Smooth muscle cell (in vitro differentiated cells): Measurements from ENCODE around the gene EFCAB12. TPM values are rescaled to one million over a fixed set of nuclear protein-coding genes. Genes with fewer than 3 reads are reported as not detected.
"Not testable (repeated sequence)": the region's sequence is repeated elsewhere in the genome, so short reads cannot be mapped to it uniquely, and the experiment has no call there.

Experiments
- DNase-seq: peaks from one replicate; lab custom pipeline; 2025; ENCODE audit not compliant: unreplicated experiment; lab: John Stamatoyannopoulos, UW
- H2AFZ ChIP-seq: fragments of 200-600 bp; sonication (generic); 2 replicates; pipeline ENCODE4 v1.6.0; 2016; ENCODE audit warnings: antibody characterized with exemption, low read depth, mild to moderate bottlenecking
- H3F3A ChIP-seq: fragments of 200-600 bp; sonication (generic); 2 replicates; pipeline ENCODE4 v1.6.0; 2017; ENCODE audit warnings: antibody characterized with exemption, low read depth
- H3K27ac ChIP-seq: fragments of 200-600 bp; sonication (generic); 2 replicates; pipeline ENCODE4 v1.5.1; 2016; ENCODE audit warnings: low read depth, mild to moderate bottlenecking
- H3K27me3 ChIP-seq: fragments of 200-600 bp; sonication (generic); 2 replicates; pipeline ENCODE4 v1.6.1; 2016; ENCODE audit warnings: low read depth, mild to moderate bottlenecking
- H3K36me3 ChIP-seq: fragments of 200-600 bp; sonication (generic); 2 replicates; pipeline ENCODE4 v1.5.1; 2016; ENCODE audit warnings: low read depth
- H3K4me1 ChIP-seq: fragments of 200-600 bp; sonication (generic); 2 replicates; pipeline ENCODE4 v1.5.1; 2016; ENCODE audit warnings: low read depth
- H3K4me2 ChIP-seq: fragments of 200-600 bp; sonication (generic); 2 replicates; pipeline ENCODE4 v1.6.0; 2016; ENCODE audit warnings: mild to moderate bottlenecking
- H3K4me3 ChIP-seq: fragments of 200-600 bp; sonication (generic); 2 replicates; pipeline ENCODE4 v1.5.1; 2016; ENCODE audit warnings: mild to moderate bottlenecking
- H3K79me2 ChIP-seq: fragments of 200-600 bp; sonication (generic); 2 replicates; pipeline ENCODE4 v1.6.0; 2016; ENCODE audit warnings: low read depth, mild to moderate bottlenecking
- H3K9ac ChIP-seq: fragments of 200-600 bp; sonication (generic); 2 replicates; pipeline ENCODE4 v1.6.0; 2016; ENCODE audit warnings: low read depth
- H3K9me3 ChIP-seq: fragments of 200-600 bp; sonication (generic); replicated peaks from 2 replicates; pipeline ENCODE4 v1.5.1; 2016; ENCODE audit warnings: low read depth
- H4K20me1 ChIP-seq: fragments of 200-600 bp; sonication (generic); 2 replicates; pipeline ENCODE4 v1.6.0; 2016; ENCODE audit warnings: low read depth
- WGBS: methylation state at CpG from one replicate; pipeline ENCODE4 v1.1.7; 2016; ENCODE audit warnings: low lambda C conversion rate; 5-methylcytosine and 5-hydroxymethylcytosine counted together
- polyA plus RNA-seq: library from polyadenylated mRNA; unstranded; fragments of >200 nt; fragmentation: Nextera tagmentation; extraction: Ambion mirVana; gene quantifications from 2 replicates; pipeline ENCODE4 v1.2.1, GENCODE V29; 2016
- total RNA-seq: library from RNA; depleted of rRNA; stranded (reverse); fragments of >200 nt; gene quantifications from 2 replicates; pipeline ENCODE4 v1.2.3, GENCODE V29; 2014
- TF ChIP-seq, protein P1 (sequence below): fragments of 200-600 bp; sonication (generic); IDR thresholded peaks from 2 replicates; pipeline ENCODE4 v1.5.1; 2017; ENCODE audit warnings: borderline replicate concordance, mild to moderate bottlenecking, antibody characterized with exemption; ENCODE audit not compliant: insufficient read depth, poor library complexity, severe bottlenecking

Gene EFCAB12
- total and polyA plus RNA-seq, 2 experiments from 2014 or later, result 0.09 TPM; not detected in 1

DNA sequence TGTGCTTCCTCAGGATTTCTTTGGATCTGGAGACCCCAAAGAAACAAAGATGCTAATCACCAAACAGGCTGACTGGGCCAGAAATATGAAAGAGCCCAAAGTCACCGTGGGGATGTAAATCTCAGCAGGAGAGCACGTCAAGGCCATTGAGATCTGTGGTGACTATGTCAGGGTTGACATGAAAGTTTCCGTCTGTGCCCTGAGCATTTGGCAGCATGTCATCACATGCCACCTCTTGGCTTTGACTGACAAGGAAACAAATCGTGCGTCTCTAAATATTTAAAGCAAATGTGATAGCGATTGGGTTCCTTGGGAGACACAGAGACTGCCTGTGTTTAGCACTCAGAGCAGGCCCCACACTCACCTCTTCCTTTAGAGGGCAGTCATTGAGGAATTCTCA lies 35.2 kb downstream of the EFCAB12 start:
- Histone ChIP-seq H4K20me1 (peaks cover 31% of the 10 kb centered on the region), H3K4me3 (no peak overlapping the region), H3K27me3 (no peaks in the 10 kb centered on the region), H3K27ac (no peak overlapping the region), H2AFZ (no peak overlapping the region), H3K4me1 (peaks cover 13% of the 10 kb centered on the region), H3K9me3 (no peaks in the 10 kb centered on the region), H3K9ac (no peak overlapping the region), H3F3A (peaks cover 1% of the 10 kb centered on the region), H3K4me2 (no peak overlapping the region), H3K79me2 (peaks cover 35% of the 10 kb centered on the region), H3K36me3 (no peaks in the 10 kb centered on the region)
- DNase-seq, result no peak
- TF ChIP-seq, protein P1, sequence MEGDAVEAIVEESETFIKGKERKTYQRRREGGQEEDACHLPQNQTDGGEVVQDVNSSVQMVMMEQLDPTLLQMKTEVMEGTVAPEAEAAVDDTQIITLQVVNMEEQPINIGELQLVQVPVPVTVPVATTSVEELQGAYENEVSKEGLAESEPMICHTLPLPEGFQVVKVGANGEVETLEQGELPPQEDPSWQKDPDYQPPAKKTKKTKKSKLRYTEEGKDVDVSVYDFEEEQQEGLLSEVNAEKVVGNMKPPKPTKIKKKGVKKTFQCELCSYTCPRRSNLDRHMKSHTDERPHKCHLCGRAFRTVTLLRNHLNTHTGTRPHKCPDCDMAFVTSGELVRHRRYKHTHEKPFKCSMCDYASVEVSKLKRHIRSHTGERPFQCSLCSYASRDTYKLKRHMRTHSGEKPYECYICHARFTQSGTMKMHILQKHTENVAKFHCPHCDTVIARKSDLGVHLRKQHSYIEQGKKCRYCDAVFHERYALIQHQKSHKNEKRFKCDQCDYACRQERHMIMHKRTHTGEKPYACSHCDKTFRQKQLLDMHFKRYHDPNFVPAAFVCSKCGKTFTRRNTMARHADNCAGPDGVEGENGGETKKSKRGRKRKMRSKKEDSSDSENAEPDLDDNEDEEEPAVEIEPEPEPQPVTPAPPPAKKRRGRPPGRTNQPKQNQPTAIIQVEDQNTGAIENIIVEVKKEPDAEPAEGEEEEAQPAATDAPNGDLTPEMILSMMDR, result no peak
- WGBS, result 97% methylated on average over 6 of the region's 6 CpGs

DNA sequence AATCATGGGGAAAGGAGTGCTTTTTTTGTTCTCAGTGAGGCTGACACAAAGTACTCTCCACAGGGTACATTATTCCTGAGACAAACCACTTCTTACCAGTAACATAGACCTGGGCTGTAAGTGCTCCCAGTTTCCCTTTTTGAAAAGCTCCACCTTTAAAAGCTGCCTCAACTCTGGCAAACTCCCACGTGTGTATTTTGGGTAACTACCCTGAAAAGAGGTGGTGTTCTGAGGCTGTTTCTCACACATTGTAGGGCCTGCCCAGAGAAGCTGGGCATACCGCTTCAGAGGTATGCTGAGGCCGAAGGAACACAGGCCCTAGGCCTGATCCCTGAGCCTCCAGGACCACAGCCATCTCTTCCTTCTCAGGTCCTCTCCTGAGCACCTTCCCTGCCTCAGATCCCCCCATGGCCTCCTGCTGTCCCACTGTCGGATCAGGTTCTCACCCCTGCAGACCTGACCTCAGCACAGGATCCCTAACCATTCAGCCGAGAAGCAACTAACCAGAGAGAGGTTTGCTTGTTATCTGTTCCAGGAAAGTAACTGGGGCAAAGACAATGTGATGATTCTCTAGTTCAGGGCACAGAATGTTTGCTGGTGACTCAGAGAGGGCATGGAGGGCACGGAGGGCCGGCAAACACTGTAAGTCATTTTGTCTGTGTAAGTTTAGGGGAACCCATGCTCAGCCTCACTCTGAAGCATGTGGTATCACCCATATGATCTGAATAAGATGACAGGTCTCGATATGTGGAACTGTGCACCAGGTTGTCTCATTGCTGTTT lies 36.1 kb downstream of the EFCAB12 start:
- not testable (repeated sequence) for H3K36me3 ChIP-seq, H3K4me3 ChIP-seq, H3K27me3 ChIP-seq, H3F3A ChIP-seq, H3K27ac ChIP-seq, DNase-seq, H3K4me1 ChIP-seq, H3K9me3 ChIP-seq, H3K4me2 ChIP-seq, H2AFZ ChIP-seq, H3K9ac ChIP-seq
- 96% methylated on average over 8 of the region's 8 CpGs for WGBS
- Histone ChIP-seq H3K79me2 (peaks cover 25% of the 10 kb centered on the region), H4K20me1 (peaks cover 34% of the 10 kb centered on the region)

DNA sequence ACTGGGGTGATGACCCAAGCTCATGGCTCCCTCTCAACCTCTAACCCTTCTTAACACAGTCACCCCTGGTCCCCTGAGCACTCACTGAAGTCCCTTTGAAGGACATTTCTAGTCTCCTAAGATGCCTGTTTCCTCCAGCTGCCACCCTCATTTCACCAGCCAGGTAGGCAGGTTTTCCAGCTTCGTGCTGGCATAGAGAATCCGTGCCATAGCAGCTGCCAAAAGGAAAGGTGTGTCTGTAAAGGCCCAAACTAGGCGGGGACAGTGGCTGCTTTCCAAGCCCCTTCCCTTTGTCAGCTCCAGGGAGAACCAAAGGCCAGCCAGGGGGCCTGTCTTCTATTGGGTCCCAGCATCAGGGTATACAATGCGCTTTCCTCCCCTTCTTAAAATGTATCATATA lies 36.9 kb downstream of the EFCAB12 start:
- H3K4me2 ChIP-seq, H3K9me3 ChIP-seq, H3K4me1 ChIP-seq, H3F3A ChIP-seq, DNase-seq, H3K4me3 ChIP-seq, H2AFZ ChIP-seq, H3K27ac ChIP-seq, H3K27me3 ChIP-seq, H3K9ac ChIP-seq, H3K36me3 ChIP-seq: not testable (repeated sequence)
- 98% methylated on average over 4 of the region's 4 CpGs for WGBS
- H3K79me2 ChIP-seq, result peaks cover 18% of the 10 kb centered on the region
- H4K20me1 ChIP-seq, result peaks cover 31% of the 10 kb centered on the region

DNA sequence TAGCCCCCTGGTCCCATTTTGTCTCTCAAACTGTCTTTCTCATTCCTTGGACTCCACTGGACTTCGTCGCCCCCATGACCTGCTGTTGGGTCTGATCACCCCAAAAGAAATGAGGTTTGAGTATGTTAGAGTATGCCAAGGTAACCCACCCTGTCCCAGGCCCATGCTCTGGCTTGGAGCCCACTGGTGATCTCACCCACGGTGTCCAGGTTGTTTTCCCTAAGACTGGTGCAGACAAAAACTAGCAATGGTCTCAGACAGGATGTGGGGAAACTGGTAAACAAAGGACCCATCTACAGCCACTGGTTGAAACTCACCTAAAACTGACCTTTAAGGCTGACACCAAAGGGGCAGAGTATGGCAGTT lies 38.9 kb downstream of the EFCAB12 start:
- no peak overlapping the region for H3K4me3 ChIP-seq
- H3K4me1 ChIP-seq, result peaks cover 9% of the 10 kb centered on the region
- H3K9me3 ChIP-seq, result no peaks in the 10 kb centered on the region
- DNase-seq, result no peak
- H3K4me2 ChIP-seq, result peak overlapping the region; percentile 62
- H4K20me1 ChIP-seq, result peaks cover 12% of the 10 kb centered on the region
- no peaks in the 10 kb centered on the region for H3K27me3 ChIP-seq
- H3K79me2 ChIP-seq, result no peaks in the 10 kb centered on the region
- peak overlapping the region; percentile 96 for H3K27ac ChIP-seq
- TF ChIP-seq, protein P1, result no peak
- no peaks in the 10 kb centered on the region for H3K36me3 ChIP-seq
- peak overlapping the region; percentile 82 for H3K9ac ChIP-seq
- 89% methylated on average over 3 of the region's 3 CpGs for WGBS
- peaks cover 9% of the 10 kb centered on the region for H3F3A ChIP-seq
- H2AFZ ChIP-seq, result no peak overlapping the region

DNA sequence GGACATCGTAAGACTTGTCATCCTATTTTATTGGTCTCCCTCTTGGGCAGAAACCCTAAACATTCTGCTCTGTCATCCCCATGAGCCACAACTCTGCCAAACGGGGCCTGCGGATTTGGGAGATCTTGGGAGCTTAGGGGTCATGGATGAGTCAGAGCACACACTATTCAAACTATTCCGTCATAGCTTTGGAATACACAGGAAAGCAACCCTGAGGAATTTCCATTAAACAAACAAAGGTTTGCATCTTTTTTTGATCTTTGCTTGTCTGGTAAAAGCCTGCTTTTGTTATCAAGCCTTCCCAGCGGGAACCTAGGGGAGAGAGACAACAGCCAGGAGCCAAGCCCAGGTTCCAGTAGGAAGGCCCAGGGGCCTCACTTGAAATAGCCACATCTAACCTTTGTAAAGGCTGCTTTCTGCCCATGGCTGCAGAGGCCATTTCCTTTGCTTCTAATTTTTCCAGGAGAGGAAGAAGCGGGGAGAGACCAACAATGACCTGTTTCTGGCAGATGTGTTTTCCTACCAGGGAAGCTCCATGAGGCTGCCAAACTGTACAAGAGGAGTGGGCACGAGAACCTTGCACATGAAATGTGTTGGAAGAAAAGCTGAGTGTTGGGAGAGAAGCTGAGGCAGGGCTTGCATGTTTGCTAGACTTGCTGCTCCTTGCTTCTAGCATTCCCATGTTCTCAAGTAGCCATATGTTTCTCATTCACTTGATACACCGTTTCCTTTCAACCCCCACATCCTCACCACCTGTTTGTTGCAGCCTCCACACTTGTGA lies 39.5 kb downstream of the EFCAB12 start:
- not testable (repeated sequence) for H3K36me3 ChIP-seq, H3K27me3 ChIP-seq, H3K9me3 ChIP-seq, DNase-seq, H3K4me1 ChIP-seq, H2AFZ ChIP-seq, H3K79me2 ChIP-seq, H3K4me3 ChIP-seq, H3F3A ChIP-seq
- WGBS, result 21% methylated on average over 8 of the region's 8 CpGs
- Histone ChIP-seq H3K27ac (peak overlapping the region; percentile 96), H3K9ac (peak overlapping the region; percentile 82), H3K4me2 (peak overlapping the region; percentile 66), H4K20me1 (peaks cover 11% of the 10 kb centered on the region)
